Hepatocyte (in vitro differentiated cells): ENCODE results near the gene WSCD1. TPM values are rescaled to one million over a fixed set of nuclear protein-coding genes. Genes with fewer than 3 reads are reported as not detected.

Experiments used
- DNase-seq: peaks from one replicate; pipeline ENCODE4 v3.0.0-alpha.2; 2016; ENCODE audit warnings: low spot score
- H2AFZ ChIP-seq: fragments of 200-600 bp; sonication (generic); 2 replicates; pipeline ENCODE4 v1.6.0; 2016; ENCODE audit warnings: antibody characterized with exemption, mild to moderate bottlenecking
- H3K27ac ChIP-seq: fragments of 200-600 bp; sonication (generic); 2 replicates; pipeline ENCODE4 v1.5.1; 2016; ENCODE audit warnings: mild to moderate bottlenecking
- H3K27me3 ChIP-seq: fragments of 200-600 bp; sonication (generic); 2 replicates; pipeline ENCODE4 v1.6.1; 2016
- H3K36me3 ChIP-seq: fragments of 200-600 bp; sonication (generic); replicated peaks from 2 replicates; pipeline ENCODE4 v1.5.1; 2016; ENCODE audit warnings: low read depth; ENCODE audit not compliant: insufficient read depth
- H3K4me1 ChIP-seq: fragments of 200-600 bp; sonication (generic); 2 replicates; pipeline ENCODE4 v1.5.1; 2016; ENCODE audit warnings: mild to moderate bottlenecking, moderate library complexity; ENCODE audit not compliant: insufficient read depth
- H3K4me2 ChIP-seq: fragments of 200-600 bp; sonication (generic); 2 replicates; pipeline ENCODE4 v1.6.0; 2016
- H3K4me3 ChIP-seq: fragments of 200-600 bp; sonication (generic); 2 replicates; pipeline ENCODE4 v1.5.1; 2016; ENCODE audit warnings: mild to moderate bottlenecking
- H3K79me2 ChIP-seq: fragments of 200-600 bp; sonication (generic); 2 replicates; pipeline ENCODE4 v1.6.0; 2017; ENCODE audit warnings: mild to moderate bottlenecking
- H3K9me2 ChIP-seq: fragments of 200-600 bp; sonication (generic); replicated peaks from 2 replicates; pipeline ENCODE4 v1.6.0; 2017; ENCODE audit warnings: mild to moderate bottlenecking; ENCODE audit not compliant: insufficient read depth
- H3K9me3 ChIP-seq: fragments of 200-600 bp; sonication (generic); 2 replicates; pipeline ENCODE4 v1.5.1; 2016; ENCODE audit warnings: low read depth, mild to moderate bottlenecking
- H4K20me1 ChIP-seq: fragments of 200-600 bp; sonication (generic); 2 replicates; pipeline ENCODE4 v1.6.0; 2016; ENCODE audit warnings: mild to moderate bottlenecking; ENCODE audit not compliant: insufficient read depth, poor library complexity, severe bottlenecking
- EZH2 ChIP-seq: fragments of 200-600 bp; sonication (generic); IDR thresholded peaks from 2 replicates; pipeline ENCODE4 v1.6.1; 2016; ENCODE audit warnings: antibody characterized with exemption, mild to moderate bottlenecking, borderline replicate concordance
- EZH2phosphoT487 ChIP-seq: fragments of 200-600 bp; sonication (generic); IDR thresholded peaks from one replicate; pipeline ENCODE4 v1.6.1; 2018; ENCODE audit warnings: antibody characterized with exemption, mild to moderate bottlenecking, low read depth, moderate library complexity; ENCODE audit not compliant: unreplicated experiment, severe bottlenecking
- WGBS: methylation state at CpG from one replicate; pipeline ENCODE4 v1.1.6; 2016; ENCODE audit warnings: low lambda C conversion rate; ENCODE audit errors: missing lambda C conversion rate; 5-methylcytosine and 5-hydroxymethylcytosine counted together
- polyA plus RNA-seq: library from polyadenylated mRNA; unstranded; fragments of >200 nt; fragmentation: Nextera tagmentation; extraction: Ambion mirVana; gene quantifications from 2 replicates; pipeline ENCODE4 v1.2.1, GENCODE V29; 2016
- total RNA-seq: library from RNA; depleted of rRNA; stranded (reverse); fragments of >200 nt; gene quantifications from 2 replicates; pipeline ENCODE4 v1.2.3, GENCODE V29; 2014
- TF ChIP-seq, protein P1 (sequence below): fragments of 200-600 bp; sonication (generic); IDR thresholded peaks from 2 replicates; pipeline ENCODE4 v1.5.1; 2016; ENCODE audit warnings: antibody characterized with exemption, mild to moderate bottlenecking; ENCODE audit not compliant: poor library complexity

Gene WSCD1
- total and polyA plus RNA-seq, 2 experiments from 2014 or later = 1.5 to 4.4 TPM

- H3K4me2 ChIP-seq = no peak overlapping the region
These were observed 9.8 kb downstream of the WSCD1 start for GRCh38 chr17:6079960-6080359.

GRCh38 chr17:6080711-6081430 is 10.7 kb downstream of the WSCD1 start:
- Histone ChIP-seq H3K4me3 (no peak overlapping the region), H3K4me2 (no peak overlapping the region), H3K27me3 (no peaks in the 10 kb centered on the region), H3K79me2 (no peaks in the 10 kb centered on the region), H3K9me2 (no peaks in the 10 kb centered on the region), H2AFZ (no peak overlapping the region), H4K20me1 (no peaks in the 10 kb centered on the region), H3K36me3 (no peaks in the 10 kb centered on the region), H3K4me1 (no peaks in the 10 kb centered on the region), H3K9me3 (no peaks in the 10 kb centered on the region), H3K27ac (no peak overlapping the region)
- no peak for TF ChIP-seq EZH2phosphoT487
- no peak for TF ChIP-seq EZH2
- TF ChIP-seq, protein P1, sequence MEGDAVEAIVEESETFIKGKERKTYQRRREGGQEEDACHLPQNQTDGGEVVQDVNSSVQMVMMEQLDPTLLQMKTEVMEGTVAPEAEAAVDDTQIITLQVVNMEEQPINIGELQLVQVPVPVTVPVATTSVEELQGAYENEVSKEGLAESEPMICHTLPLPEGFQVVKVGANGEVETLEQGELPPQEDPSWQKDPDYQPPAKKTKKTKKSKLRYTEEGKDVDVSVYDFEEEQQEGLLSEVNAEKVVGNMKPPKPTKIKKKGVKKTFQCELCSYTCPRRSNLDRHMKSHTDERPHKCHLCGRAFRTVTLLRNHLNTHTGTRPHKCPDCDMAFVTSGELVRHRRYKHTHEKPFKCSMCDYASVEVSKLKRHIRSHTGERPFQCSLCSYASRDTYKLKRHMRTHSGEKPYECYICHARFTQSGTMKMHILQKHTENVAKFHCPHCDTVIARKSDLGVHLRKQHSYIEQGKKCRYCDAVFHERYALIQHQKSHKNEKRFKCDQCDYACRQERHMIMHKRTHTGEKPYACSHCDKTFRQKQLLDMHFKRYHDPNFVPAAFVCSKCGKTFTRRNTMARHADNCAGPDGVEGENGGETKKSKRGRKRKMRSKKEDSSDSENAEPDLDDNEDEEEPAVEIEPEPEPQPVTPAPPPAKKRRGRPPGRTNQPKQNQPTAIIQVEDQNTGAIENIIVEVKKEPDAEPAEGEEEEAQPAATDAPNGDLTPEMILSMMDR = no peak
- WGBS = 96% methylated on average over 35 of the region's 35 CpGs
- no peak for DNase-seq

More at GRCh38 chr17:6079960-6080359, 9.8 kb downstream of the WSCD1 start:
- no peak for TF ChIP-seq EZH2
- TF ChIP-seq, protein P1 = no peak
- no peak for TF ChIP-seq EZH2phosphoT487
- H2AFZ ChIP-seq = no peak overlapping the region
- H4K20me1 ChIP-seq = no peaks in the 10 kb centered on the region
- WGBS = 93% methylated on average over 2 of the region's 2 CpGs
- no peaks in the 10 kb centered on the region for H3K9me3 ChIP-seq
- no peak for DNase-seq
- no peaks in the 10 kb centered on the region for H3K9me2 ChIP-seq
- no peaks in the 10 kb centered on the region for H3K36me3 ChIP-seq
- H3K79me2 ChIP-seq = no peaks in the 10 kb centered on the region
- no peak overlapping the region for H3K27ac ChIP-seq
- H3K4me3 ChIP-seq = no peak overlapping the region
- no peaks in the 10 kb centered on the region for H3K27me3 ChIP-seq
- no peaks in the 10 kb centered on the region for H3K4me1 ChIP-seq

- Histone ChIP-seq H3K27ac (no peak overlapping the region), H3K79me2 (no peaks in the 10 kb centered on the region), H3K4me2 (no peak overlapping the region), H2AFZ (no peak overlapping the region), H3K27me3 (no peaks in the 10 kb centered on the region), H3K4me3 (no peak overlapping the region), H4K20me1 (no peaks in the 10 kb centered on the region), H3K36me3 (no peaks in the 10 kb centered on the region), H3K9me3 (no peaks in the 10 kb centered on the region), H3K4me1 (no peaks in the 10 kb centered on the region), H3K9me2 (no peaks in the 10 kb centered on the region)
- 79% methylated on average over 8 of the region's 8 CpGs for WGBS
- no peak for DNase-seq
- no peak for TF ChIP-seq EZH2phosphoT487
- TF ChIP-seq, protein P1 = no peak
- TF ChIP-seq EZH2 = no peak
These were observed 12.2 kb downstream of the WSCD1 start for GRCh38 chr17:6082335-6082734.
